Measurements from ENCODE around the gene SEMA5A. TPM values are rescaled to one million over a fixed set of nuclear protein-coding genes. Genes with fewer than 3 reads are reported as not detected.

SEMA5A gene
- total RNA-seq, 2 experiments from 2014 or later = not detected

GRCh38 chr5:9529041-9529480, 16.8 kb downstream of the SEMA5A start:
- CTCF ChIA-PET = no interaction called here
- intact Hi-C loops (cut with micrococcal nuclease) = no loop called here
- ATAC-seq (no peak), DNase-seq (no peak)
- Mint-ChIP-seq H3K27me3 (no peaks in the 10 kb centered on the region), H3K4me1 (ENCODE audit: low read depth) (no peaks in the 10 kb centered on the region), H3K9me3 (no peaks in the 10 kb centered on the region), H3K4me3 (no peak overlapping the region), H3K36me3 (ENCODE audit: low read depth) (no peaks in the 10 kb centered on the region), H3K27ac (no peak overlapping the region)
- POLR2A ChIA-PET = no interaction called here
- TF ChIP-seq CTCF (IDR thresholded peaks at IDR 0.05) = no peak

GRCh38 chr5:9524941-9525340, 20.9 kb downstream of the SEMA5A start:
- H3K27ac Mint-ChIP-seq = no peak overlapping the region
- intact Hi-C loops (cut with micrococcal nuclease) = no loop called here
- CTCF ChIA-PET = interaction anchor here (0.9 kb wide), 1 partner anchor 19 kb away, joined by 3 read pairs; no protein-coding TSS in a partner anchor
- ATAC-seq (no peak), DNase-seq (no peak)
- H3K9me3 Mint-ChIP-seq = peaks cover 3% of the 10 kb centered on the region
- H3K36me3 Mint-ChIP-seq (ENCODE audit: low read depth) = no peaks in the 10 kb centered on the region
- TF ChIP-seq CTCF (IDR thresholded peaks at IDR 0.05) = no peak
- H3K27me3 Mint-ChIP-seq = no peaks in the 10 kb centered on the region
- H3K4me1 Mint-ChIP-seq (ENCODE audit: low read depth) = no peaks in the 10 kb centered on the region
- POLR2A ChIA-PET = no interaction called here
- H3K4me3 Mint-ChIP-seq = no peak overlapping the region

GRCh38 chr5:9523090-9523823, 22.6 kb downstream of the SEMA5A start:
- TF ChIP-seq CTCF (IDR thresholded peaks at IDR 0.05) = no peak
- ChIA-PET CTCF (no interaction called here), POLR2A (no interaction called here)
- ATAC-seq = no peak
- intact Hi-C loops (cut with micrococcal nuclease) = no loop called here
- H3K4me1 Mint-ChIP-seq (ENCODE audit: low read depth) = no peaks in the 10 kb centered on the region
- no peak for DNase-seq
- H3K4me3 Mint-ChIP-seq = no peak overlapping the region
- no peaks in the 10 kb centered on the region for H3K36me3 Mint-ChIP-seq (ENCODE audit: low read depth)
- no peaks in the 10 kb centered on the region for H3K27me3 Mint-ChIP-seq
- no peak overlapping the region for H3K27ac Mint-ChIP-seq
- peaks cover 3% of the 10 kb centered on the region for H3K9me3 Mint-ChIP-seq

GRCh38 chr5:9519537-9519936, 26.3 kb downstream of the SEMA5A start:
- intact Hi-C loops (cut with micrococcal nuclease) = no loop called here
- POLR2A ChIA-PET = no interaction called here
- ATAC-seq (no peak), DNase-seq (no peak)
- Mint-ChIP-seq H3K27me3 (no peaks in the 10 kb centered on the region), H3K9me3 (peaks cover 5% of the 10 kb centered on the region), H3K4me3 (no peak overlapping the region), H3K36me3 (ENCODE audit: low read depth) (no peaks in the 10 kb centered on the region), H3K27ac (no peak overlapping the region), H3K4me1 (ENCODE audit: low read depth) (no peaks in the 10 kb centered on the region)
- TF ChIP-seq CTCF (IDR thresholded peaks at IDR 0.05) = no peak
- CTCF ChIA-PET = no interaction called here

- no peak for TF ChIP-seq CTCF (IDR thresholded peaks at IDR 0.05)
- ATAC-seq (no peak), DNase-seq (no peak)
- no peaks in the 10 kb centered on the region for H3K36me3 Mint-ChIP-seq (ENCODE audit: low read depth)
- no peak overlapping the region for H3K27ac Mint-ChIP-seq
- H3K4me1 Mint-ChIP-seq (ENCODE audit: low read depth) = no peaks in the 10 kb centered on the region
- no peaks in the 10 kb centered on the region for H3K27me3 Mint-ChIP-seq
- ChIA-PET POLR2A (no interaction called here), CTCF (no interaction called here)
- peaks cover 3% of the 10 kb centered on the region for H3K9me3 Mint-ChIP-seq
- no peak overlapping the region for H3K4me3 Mint-ChIP-seq
- intact Hi-C loops (cut with micrococcal nuclease) = no loop called here
Measured at GRCh38 chr5:9516591-9516990, 29.3 kb downstream of the SEMA5A start.
